HepG2 (cell line): ENCODE data around the gene MAP3K20. TPM values are rescaled to one million over a fixed set of nuclear protein-coding genes. Genes with fewer than 3 reads are reported as not detected.

ENCODE experiments used
- ATAC-seq: fragments of 200-7000 bp; cut with Tn5 transposase; 3 replicates; pipeline ENCODE4 v1.9.1; 2020; ENCODE audit warnings: mild to moderate bottlenecking, moderate library complexity
- BruUV-seq: library from RNA; stranded (reverse); fragments of 400-500 nt; replicated peaks from 2 replicates; lab custom pipeline; 2021; lab: Mats Ljungman, UMichigan
- CTCF ChIA-PET: fragments of 300-600 bp; formaldehyde crosslinking; extraction: SDS; loops from one replicate; lab custom pipeline; 2021; ENCODE audit warnings: low total read pairs, inconsistent platforms, low intra/inter-chr PET ratio; lab: Yijun Ruan, JAX
- POLR2A ChIA-PET: fragments of 350-600 bp; sonication (Branson Sonifier 250); formaldehyde crosslinking; loops from one replicate; lab custom pipeline; 2020; ENCODE audit warnings: antibody characterized with exemption, inconsistent platforms; lab: Yijun Ruan, JAX
- DNase-seq: peaks from one replicate; pipeline ENCODE4 v3.0.0-alpha.2; 2015; ENCODE audit warnings: low spot score
- FAIRE-seq: peaks from 3 replicates; lab custom pipeline; 2011; peaks lifted over from hg19 to GRCh38; lab: Jason Lieb, UNC
- H2AFZ ChIP-seq: one replicate; pipeline ENCODE4 v1.6.1; 2011; ENCODE audit warnings: low read length, inconsistent platforms
- H3K27ac ChIP-seq: fragments of 300-600 bp; 3 replicates; pipeline ENCODE4 v1.8.0; 2011; ENCODE audit warnings: mixed run types, mild to moderate bottlenecking, mixed read lengths, low read length, inconsistent platforms; ENCODE audit not compliant: insufficient read depth; ENCODE audit errors: extremely low read length
- H3K27me3 ChIP-seq, 2 experiments: fragments of 200-600 bp in 1 of 2; 2 replicates in 1 of 2; 3 replicates in 1 of 2; pipeline versions ENCODE4 v1.6.0 to v1.8.0; 2011; ENCODE audit warnings: low read length in 2 of 2, mild to moderate bottlenecking in 2 of 2, moderate library complexity in 2 of 2, inconsistent platforms in 1 of 2; ENCODE audit not compliant: insufficient read depth in 2 of 2, control insufficient read depth in 1 of 2
- H3K36me3 ChIP-seq, 2 experiments: fragments of 200-600 bp in 1 of 2; replicated peaks in 1 of 2; 2 replicates in 1 of 2; 3 replicates in 1 of 2; pipeline versions ENCODE4 v1.5.1 to v1.8.0; 2011; ENCODE audit warnings: low read length in 2 of 2, inconsistent platforms in 1 of 2; ENCODE audit not compliant: insufficient read depth in 2 of 2, control insufficient read depth in 1 of 2
- H3K4me1 ChIP-seq: 2 replicates; pipeline ENCODE4 v1.5.1; 2012; ENCODE audit warnings: low read length, inconsistent platforms; ENCODE audit not compliant: insufficient read depth
- H3K4me2 ChIP-seq: 2 replicates; pipeline ENCODE4 v1.6.0; 2011; ENCODE audit warnings: low read depth, low read length, inconsistent platforms
- H3K4me3 ChIP-seq, 3 experiments: fragments of 200-600 bp in 1 of 3; sonication (generic), shearing (Covaris generic) in 1 of 3; replicated peaks in 1 of 3; 2 replicates each; pipeline ENCODE4 v1.5.1; 2011 to 2016; ENCODE audit warnings: low read length in 3 of 3, inconsistent platforms in 2 of 3, low read depth in 2 of 3, mild to moderate bottlenecking in 2 of 3, control low read depth in 1 of 3, mixed read lengths in 1 of 3; ENCODE audit not compliant: insufficient read depth in 1 of 3
- H3K79me2 ChIP-seq: one replicate; pipeline ENCODE4 v1.6.1; 2011; ENCODE audit warnings: low read length, inconsistent platforms; ENCODE audit not compliant: insufficient read depth
- H3K9ac ChIP-seq: 2 replicates; pipeline ENCODE4 v1.6.0; 2011; ENCODE audit warnings: mild to moderate bottlenecking, low read depth, low read length, inconsistent platforms; ENCODE audit not compliant: insufficient read depth
- H3K9me3 ChIP-seq: 2 replicates; pipeline ENCODE4 v1.5.1; 2012; ENCODE audit warnings: mild to moderate bottlenecking, low read length
- H4K20me1 ChIP-seq: 2 replicates; pipeline ENCODE4 v1.6.0; 2011; ENCODE audit warnings: inconsistent platforms, mild to moderate bottlenecking, low read length, moderate library complexity; ENCODE audit not compliant: insufficient read depth
- FLYWCH1 ChIP-seq: sonication (generic); formaldehyde crosslinking; IDR thresholded peaks from 2 replicates; pipeline ENCODE4 v1.8.1; 2023; ENCODE audit warnings: mild to moderate bottlenecking, missing genetic modification reagents
- IKZF1 ChIP-seq: fragments of 450-650 bp; IDR thresholded peaks from 2 replicates; pipeline ENCODE4 v1.7.1; 2016
- JUND ChIP-seq: sonication (generic); formaldehyde crosslinking; IDR thresholded peaks from 2 replicates; pipeline ENCODE4 v1.8.0; 2022; ENCODE audit warnings: mild to moderate bottlenecking, missing genetic modification reagents
- MAFF ChIP-seq: IDR thresholded peaks from 2 replicates; pipeline ENCODE4 v1.6.1; 2011; ENCODE audit warnings: low read depth, low read length, improper control_type of control experiment
- MAFK ChIP-seq, 2 experiments: IDR thresholded peaks in 1 of 2; conservative IDR thresholded peaks in 1 of 2; 2 replicates each; pipeline ENCODE4 v1.6.1; 2011; ENCODE audit warnings: improper control_type of control experiment in 2 of 2, low read length in 2 of 2
- SATB2 ChIP-seq: sonication (generic); formaldehyde crosslinking; IDR thresholded peaks from 2 replicates; pipeline ENCODE4 v1.5.0; 2020; ENCODE audit warnings: missing genetic modification reagents
- TFAP4 ChIP-seq: sonication (generic); IDR thresholded peaks from 2 replicates; pipeline ENCODE4 v1.6.1; 2016; ENCODE audit warnings: low read depth, borderline replicate concordance
- THAP7 ChIP-seq: sonication (generic); formaldehyde crosslinking; IDR thresholded peaks from 2 replicates; pipeline ENCODE4 v1.8.1; 2023; ENCODE audit warnings: mild to moderate bottlenecking, missing genetic modification reagents
- ZNF20 ChIP-seq: sonication (generic); formaldehyde crosslinking; IDR thresholded peaks from 2 replicates; pipeline ENCODE4 v1.4.0; 2020; ENCODE audit warnings: mild to moderate bottlenecking, moderate library complexity, missing genetic modification reagents
- ZNF33B ChIP-seq: sonication (generic); formaldehyde crosslinking; IDR thresholded peaks from 2 replicates; pipeline ENCODE4 v1.5.1; 2020; ENCODE audit warnings: mild to moderate bottlenecking, missing genetic modification reagents
- WGBS: methylation state at CpG from one replicate; pipeline ENCODE4 v1.1.6; 2017; ENCODE audit warnings: low lambda C conversion rate; 5-methylcytosine and 5-hydroxymethylcytosine counted together
- in situ Hi-C: cut with HindIII; loops from 2 replicates; pipeline ENCODE4 v1.10.0; 2017; ENCODE audit warnings: low pct_unique_long_range_greater_than_20kb; ENCODE audit not compliant: extremely low pct_ligation_motif_present
- intact Hi-C: fragments of 100-400 bp; cut with micrococcal nuclease; formaldehyde crosslinking; loops from one replicate; pipeline ENCODE4 v1.10.0; 2022; ENCODE audit not compliant: unreplicated experiment
- polyA plus RNA-seq, 8 experiments: library from polyadenylated mRNA; depleted of rRNA in 3 of 8; stranded (reverse) in 7 of 8; unstranded in 1 of 8; fragments of >200 nt; fragmentation: Illumina TruSeq in 4 of 8; extraction: Trizol in 4 of 8; gene quantifications; 2 replicates each; pipeline versions ENCODE4 v1.2.1 to v1.2.3, GENCODE V29; 2011 to 2016; ENCODE audit warnings: low read depth in 4 of 8, missing spikeins in 1 of 8, mixed read lengths in 1 of 8; ENCODE audit not compliant: insufficient read depth in 1 of 8
- total RNA-seq, 5 experiments: library from RNA; depleted of rRNA; stranded (reverse); fragments of >200 nt; fragmentation: Illumina TruSeq; extraction: Trizol; gene quantifications; 2 replicates each; pipeline ENCODE4 v1.2.3, GENCODE V29; 2016; ENCODE audit warnings: low read depth in 1 of 5

MAP3K20 gene
- total and polyA plus RNA-seq, 2 of the 13 experiments (the other 11 are each of a cell fraction or from before 2014, with no cell fraction given) = 5.2 to 13.5 TPM

- TF ChIP-seq THAP7 = no peak
- no peak for TF ChIP-seq SATB2 (CRISPR knock-in tag)
- no peak for TF ChIP-seq ZNF33B (CRISPR knock-in tag)
- TF ChIP-seq, all 625 proteins: peak for 0
Measured at GRCh38 chr2:173192071-173192470, 116.4 kb downstream of the MAP3K20 start (continued).

- FAIRE-seq (no peak), ATAC-seq (no peak), DNase-seq (no peak)
- H3K79me2 ChIP-seq = no peaks in the 10 kb centered on the region
- H3K4me1 ChIP-seq = no peaks in the 10 kb centered on the region
- BruUV-seq = no TSS peak
- WGBS = 94% methylated on average over 1 of the region's 1 CpG
- no peaks in the 10 kb centered on the region for H3K27me3 ChIP-seq
- H2AFZ ChIP-seq = no peak overlapping the region
- intact Hi-C loops = no loop called here
- TF ChIP-seq MAFK (conservative IDR thresholded peaks at IDR 0.05 in 1 of 2, IDR thresholded peaks at IDR 0.05 in 1 of 2; ENCODE audit: low read length in 2 of 2) (peak; percentile 87 to 94), FLYWCH1 (CRISPR knock-in tag) (no peak), TFAP4 (no peak), MAFF (peak; percentile 90), IKZF1 (no peak), ZNF20 (CRISPR knock-in tag) (no peak), JUND (CRISPR knock-in tag) (no peak)
- H3K4me3 ChIP-seq = no peak overlapping the region
- ChIA-PET POLR2A (no interaction called here), CTCF (no interaction called here)
- H4K20me1 ChIP-seq = no peaks in the 10 kb centered on the region
- no peak overlapping the region for H3K4me2 ChIP-seq
- peaks cover 0 to 16% of the 10 kb centered on the region in 2 experiments; a peak in 4 of 5 replicates for H3K36me3 ChIP-seq
- H3K9ac ChIP-seq = no peak overlapping the region
- in situ Hi-C loops = no loop called here
- no peaks in the 10 kb centered on the region for H3K9me3 ChIP-seq
- H3K27ac ChIP-seq = no peak overlapping the region
Measured at GRCh38 chr2:173193925-173194324, 118.3 kb downstream of the MAP3K20 start.
